Keratinocyte (primary cell): ENCODE data around the gene CLEC12A.

Experiments
- CTCF ChIP-seq, 3 experiments: IDR thresholded peaks in 1 of 3; conservative IDR thresholded peaks in 1 of 3; optimal IDR thresholded peaks in 1 of 3; 2 replicates in 2 of 3; 3 replicates in 1 of 3; pipeline versions ENCODE3 to v1.5.1; 2011; ENCODE audit warnings: low read length in 3 of 3, mild to moderate bottlenecking in 3 of 3, moderate library complexity in 2 of 3, control low read depth in 1 of 3, inconsistent platforms in 1 of 3; ENCODE audit not compliant: insufficient read depth in 2 of 3; ENCODE audit errors: extremely low read depth in 1 of 3
- EZH2 ChIP-seq: IDR thresholded peaks from one replicate; pipeline ENCODE4 v1.6.1; 2012; ENCODE audit warnings: inconsistent platforms, mild to moderate bottlenecking, low read length, moderate library complexity

GRCh38 chr12:9933958-9934357 is 37.3 kb upstream of the CLEC12A start:
- TF ChIP-seq CTCF (optimal IDR thresholded peaks at IDR 0.05 in 1 of 3, IDR thresholded peaks at IDR 0.05 in 1 of 3, conservative IDR thresholded peaks at IDR 0.05 in 1 of 3; ENCODE audit: extremely low read depth in 1 of 3, insufficient read depth in 2 of 3, low read length in 3 of 3) (no peak), EZH2 (no peak)
